GM19438 (cell line): ENCODE results near the gene ASXL3.

Experiments
- ATAC-seq: cut with Tn5 transposase; IDR thresholded peaks from one replicate; pipeline ENCODE4 v1.9.1; 2021; ENCODE audit warnings: low read depth; ENCODE audit not compliant: unreplicated experiment

ASXL3 gene

DNA sequence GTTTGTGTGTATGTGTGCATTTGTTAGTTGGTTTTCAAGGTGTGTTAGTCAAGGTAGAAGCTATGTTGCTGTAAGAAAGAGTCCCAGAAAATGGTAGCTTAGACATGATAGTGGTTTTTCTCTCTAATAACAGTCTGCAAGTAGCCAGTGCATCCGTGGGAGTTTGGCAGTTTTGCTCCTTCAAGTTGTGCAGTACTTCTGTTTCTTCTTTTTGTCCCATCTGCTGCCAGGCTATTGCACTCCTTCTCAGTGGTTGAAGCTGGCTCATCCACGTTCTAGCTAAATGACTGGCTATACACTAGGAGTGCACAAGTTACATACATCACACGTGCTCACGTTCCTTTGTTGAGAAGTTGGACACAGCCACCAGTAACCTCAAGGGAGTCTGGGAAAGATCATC is 134.7 kb downstream of the ASXL3 start:
- no peak for ATAC-seq

DNA sequence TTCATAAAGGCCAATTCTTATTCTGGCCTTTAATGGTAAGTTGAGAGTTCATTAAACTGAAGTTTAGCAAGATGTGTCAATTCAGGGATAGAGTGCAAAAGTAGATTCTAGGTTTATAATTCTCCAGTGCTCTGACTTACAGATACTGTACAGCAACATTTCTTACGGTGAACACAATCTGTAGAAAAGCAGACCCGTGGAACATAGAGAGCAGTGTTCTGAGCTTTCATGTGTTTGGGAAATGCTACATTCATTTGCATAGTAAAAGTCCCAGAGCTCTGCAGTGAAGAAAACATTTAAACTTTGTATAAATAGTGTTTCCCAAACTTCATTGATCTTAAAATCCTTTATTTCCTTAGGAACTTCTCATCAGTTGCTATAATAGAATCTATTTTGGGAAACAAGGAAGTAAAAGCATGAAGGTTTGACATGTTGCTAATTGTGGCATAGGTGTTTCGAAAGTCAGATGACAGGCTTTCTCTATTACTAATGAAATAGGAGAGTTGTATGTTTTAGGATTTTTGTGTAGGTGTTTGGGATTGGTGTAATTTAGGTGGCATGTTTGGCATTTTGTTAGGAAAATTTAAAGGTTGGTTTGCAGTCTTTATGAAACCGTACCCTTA is 138.2 kb downstream of the ASXL3 start:
- ATAC-seq: no peak

DNA sequence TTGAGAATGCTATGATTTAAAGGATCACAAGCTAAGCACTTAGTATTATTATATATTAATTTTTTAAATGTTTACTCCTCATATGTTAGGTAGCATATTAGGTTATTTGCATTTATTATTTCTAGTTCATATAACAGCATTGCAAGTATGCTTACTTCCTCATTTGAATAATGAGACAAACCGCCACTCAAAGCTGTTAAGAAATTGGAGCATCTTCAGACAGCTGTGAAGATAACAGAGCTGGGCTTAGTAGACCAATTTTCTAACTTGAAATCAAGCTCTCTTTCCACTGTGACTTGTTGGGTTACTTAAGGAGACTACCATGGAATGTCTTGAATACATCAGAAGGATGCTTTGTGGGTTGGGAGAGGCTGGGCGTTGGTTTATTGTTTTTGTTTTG is 139.3 kb downstream of the ASXL3 start:
- no peak for ATAC-seq

DNA sequence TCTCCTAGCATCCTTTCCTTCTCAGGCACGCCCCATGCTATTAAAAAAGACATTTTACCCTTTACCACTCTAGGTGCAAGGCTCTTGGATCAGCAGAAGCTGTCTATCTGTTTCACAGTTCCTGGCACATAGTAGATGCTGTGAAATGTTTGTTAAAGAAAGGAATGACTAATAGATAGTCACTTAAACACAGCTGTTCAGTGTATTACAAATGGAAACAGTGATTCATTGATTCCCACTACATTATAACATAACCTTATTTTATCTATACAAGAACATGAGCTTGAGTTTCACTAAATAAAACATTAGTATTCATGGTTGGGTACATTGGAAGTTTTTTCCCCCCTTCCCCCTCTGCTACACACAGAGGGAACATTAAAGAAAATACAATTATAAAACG is 142.1 kb downstream of the ASXL3 start:
- ATAC-seq: no peak

DNA sequence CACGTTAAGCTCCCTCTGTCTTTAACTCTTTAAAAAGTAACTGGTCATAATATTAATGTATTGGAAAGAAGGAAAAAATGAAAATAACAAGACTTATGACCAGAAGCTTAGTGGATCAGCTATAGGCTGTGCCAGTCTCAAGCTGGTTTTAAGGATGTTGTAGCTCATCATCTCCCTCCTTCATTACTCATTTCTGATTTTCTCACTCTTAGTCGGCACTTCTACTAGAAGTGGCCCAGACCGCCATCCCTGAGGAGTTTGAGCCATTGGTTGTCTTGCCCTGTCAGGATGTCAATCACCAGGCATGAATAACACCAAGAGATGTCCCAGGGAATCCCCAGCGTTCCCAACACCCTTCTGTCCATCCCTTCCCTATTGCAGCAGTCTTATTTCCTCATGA is 151.5 kb downstream of the ASXL3 start:
- no peak for ATAC-seq

DNA sequence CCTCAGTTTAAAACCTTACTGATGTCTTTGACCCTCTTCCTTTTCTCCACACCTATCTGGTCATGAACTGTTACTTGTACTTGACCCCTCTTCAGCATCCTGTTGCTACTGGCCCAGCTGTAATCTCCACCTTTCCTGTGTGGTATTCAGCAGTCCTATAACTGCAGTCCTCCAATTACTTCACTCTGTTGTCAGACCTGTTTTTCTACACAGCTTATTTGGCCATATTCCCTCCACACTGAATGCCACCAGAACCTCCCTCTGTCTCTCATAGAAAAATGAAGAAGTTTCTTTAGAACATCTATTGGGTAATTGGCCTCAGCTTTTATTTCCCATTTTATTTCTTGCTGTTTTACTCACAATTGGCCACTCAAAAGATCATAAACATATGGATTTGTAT is 155.4 kb downstream of the ASXL3 start:
- ATAC-seq: no peak

DNA sequence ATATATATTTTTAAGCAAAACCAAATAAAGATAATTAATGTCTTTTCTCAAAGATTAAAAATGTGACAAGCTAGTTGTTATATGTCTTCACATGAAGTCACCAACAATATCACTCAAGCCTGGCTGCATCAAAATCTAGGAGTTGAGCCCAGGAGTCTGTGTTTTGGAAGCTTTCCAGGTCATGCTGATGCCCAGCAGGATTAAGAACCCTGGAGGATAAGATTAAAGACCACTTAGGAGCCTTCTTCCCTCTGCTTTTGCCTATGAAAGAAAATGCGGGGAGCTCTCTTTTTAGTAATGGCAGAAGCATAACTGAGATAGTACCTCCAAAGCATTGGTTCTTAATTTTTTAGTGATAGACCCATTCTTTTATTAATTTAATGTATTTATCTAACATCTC is 157.4 kb downstream of the ASXL3 start:
- no peak for ATAC-seq

DNA sequence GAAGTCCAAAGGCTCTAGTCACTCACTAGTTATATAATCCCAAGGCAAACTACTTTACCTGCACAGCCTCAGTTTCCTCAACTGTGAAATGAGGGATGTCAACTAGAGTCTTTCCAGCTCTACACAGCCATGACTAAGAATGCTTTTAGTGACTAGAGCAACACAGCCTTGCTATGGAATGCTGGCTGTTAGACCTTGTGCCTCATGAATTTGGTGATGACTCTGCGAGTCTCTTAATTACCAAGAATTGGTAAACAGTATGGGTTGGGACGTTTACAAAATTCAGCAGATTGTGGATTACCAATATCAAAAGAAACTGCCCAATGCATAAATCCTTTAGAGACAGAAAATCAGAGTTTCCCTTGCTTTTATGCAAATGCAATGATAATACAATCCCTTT is 163.7 kb downstream of the ASXL3 start:
- ATAC-seq: no peak

DNA sequence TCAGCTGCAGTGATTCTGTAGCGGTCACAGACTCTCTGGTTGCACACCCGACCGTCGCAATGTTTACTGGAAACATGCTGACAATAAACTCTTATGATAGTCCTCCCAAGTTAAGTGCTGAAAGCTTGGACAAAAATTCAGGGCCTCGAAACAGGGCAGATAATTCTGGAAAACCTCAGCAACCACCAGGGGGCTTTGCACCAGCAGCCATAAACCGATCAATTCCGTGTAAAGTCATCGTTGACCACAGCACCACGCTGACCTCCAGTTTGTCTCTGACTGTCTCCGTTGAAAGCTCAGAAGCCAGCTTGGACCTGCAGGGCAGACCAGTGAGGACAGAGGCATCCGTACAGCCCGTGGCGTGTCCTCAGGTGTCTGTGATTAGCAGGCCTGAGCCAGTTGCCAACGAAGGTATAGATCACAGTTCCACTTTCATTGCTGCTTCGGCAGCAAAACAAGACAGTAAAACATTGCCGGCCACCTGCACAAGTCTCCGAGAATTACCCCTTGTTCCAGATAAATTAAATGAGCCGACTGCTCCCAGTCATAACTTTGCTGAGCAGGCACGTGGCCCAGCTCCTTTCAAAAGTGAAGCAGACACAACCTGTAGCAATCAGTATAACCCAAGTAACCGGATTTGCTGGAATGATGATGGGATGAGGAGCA is 166.1 kb downstream of the ASXL3 start:
- ATAC-seq: no peak

DNA sequence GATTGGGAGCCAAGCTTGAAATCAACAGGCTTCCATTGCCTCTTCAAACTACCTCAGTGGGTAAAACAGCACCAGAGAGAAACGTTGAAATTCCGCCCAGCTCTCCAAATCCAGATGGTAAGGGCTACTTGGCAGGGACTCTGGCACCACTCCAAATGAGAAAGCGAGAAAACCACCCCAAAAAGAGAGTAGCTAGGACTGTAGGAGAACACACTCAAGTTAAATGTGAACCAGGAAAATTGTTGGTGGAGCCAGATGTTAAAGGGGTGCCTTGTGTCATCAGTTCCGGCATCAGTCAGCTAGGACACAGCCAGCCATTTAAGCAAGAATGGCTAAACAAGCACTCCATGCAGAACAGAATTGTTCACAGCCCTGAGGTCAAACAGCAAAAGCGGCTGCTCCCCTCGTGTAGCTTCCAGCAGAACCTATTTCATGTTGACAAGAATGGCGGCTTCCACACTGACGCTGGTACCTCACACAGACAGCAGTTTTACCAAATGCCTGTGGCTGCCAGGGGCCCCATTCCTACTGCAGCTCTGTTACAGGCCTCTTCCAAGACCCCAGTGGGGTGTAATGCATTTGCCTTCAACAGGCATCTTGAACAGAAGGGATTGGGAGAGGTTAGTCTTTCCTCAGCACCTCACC is 167.3 kb downstream of the ASXL3 start:
- ATAC-seq: no peak

DNA sequence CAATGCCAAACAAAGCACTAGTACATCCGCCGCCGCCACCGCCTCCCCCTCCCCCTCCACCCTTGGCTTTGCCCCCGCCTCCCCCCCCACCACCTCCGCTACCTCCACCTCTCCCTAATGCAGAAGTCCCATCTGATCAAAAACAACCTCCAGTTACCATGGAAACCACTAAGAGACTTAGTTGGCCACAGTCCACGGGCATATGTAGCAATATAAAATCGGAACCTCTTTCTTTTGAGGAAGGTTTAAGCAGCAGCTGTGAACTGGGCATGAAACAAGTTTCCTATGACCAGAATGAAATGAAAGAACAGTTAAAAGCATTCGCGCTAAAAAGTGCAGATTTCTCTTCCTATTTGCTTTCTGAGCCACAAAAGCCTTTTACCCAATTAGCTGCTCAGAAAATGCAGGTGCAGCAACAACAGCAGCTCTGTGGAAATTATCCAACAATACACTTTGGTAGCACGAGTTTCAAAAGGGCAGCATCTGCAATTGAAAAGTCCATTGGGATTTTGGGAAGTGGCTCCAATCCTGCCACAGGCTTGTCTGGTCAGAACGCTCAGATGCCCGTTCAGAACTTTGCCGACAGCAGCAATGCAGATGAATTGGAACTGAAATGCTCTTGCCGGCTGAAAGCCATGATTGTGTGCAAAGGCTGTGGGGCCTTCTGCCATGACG is 168.0 kb downstream of the ASXL3 start:
- no peak for ATAC-seq

DNA sequence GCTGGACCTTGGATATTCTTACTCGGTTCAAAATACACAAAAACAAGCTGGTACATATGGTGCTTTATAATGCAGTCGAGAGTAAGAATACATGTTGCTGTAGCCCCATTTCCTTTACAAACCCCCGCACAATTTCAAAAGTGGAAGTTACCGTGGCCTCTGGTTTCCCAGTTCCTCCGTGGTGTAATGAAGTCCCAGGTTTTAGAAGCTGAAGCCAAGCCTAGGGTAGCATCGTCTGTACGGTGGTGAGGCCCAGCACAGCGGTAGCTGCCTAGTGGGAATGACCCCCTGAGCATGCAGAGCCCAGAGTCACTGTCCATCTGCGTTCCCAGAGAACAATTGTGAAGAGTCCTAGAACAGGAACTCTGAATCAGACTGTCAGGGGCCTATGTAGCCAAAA is 171.8 kb downstream of the ASXL3 start:
- ATAC-seq: no peak

DNA sequence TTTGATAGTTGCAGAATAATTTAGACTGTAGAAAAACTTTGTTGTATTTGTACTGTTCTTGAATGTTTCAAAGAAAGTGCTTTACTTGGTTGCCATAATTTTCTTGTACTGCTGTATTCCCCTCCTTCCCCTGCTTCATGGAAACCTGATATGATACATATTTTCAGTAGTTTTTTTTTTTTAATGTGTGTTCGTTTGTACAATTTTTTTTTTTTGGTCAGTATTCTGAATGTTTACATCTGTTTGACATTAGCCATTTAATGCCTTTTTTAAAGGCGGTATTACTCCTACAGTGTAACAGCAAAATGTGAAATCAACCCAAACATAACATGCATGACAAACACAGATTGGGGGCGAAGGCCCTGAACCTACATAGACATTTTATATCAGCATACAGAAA is 172.3 kb downstream of the ASXL3 start:
- ATAC-seq: no peak

DNA sequence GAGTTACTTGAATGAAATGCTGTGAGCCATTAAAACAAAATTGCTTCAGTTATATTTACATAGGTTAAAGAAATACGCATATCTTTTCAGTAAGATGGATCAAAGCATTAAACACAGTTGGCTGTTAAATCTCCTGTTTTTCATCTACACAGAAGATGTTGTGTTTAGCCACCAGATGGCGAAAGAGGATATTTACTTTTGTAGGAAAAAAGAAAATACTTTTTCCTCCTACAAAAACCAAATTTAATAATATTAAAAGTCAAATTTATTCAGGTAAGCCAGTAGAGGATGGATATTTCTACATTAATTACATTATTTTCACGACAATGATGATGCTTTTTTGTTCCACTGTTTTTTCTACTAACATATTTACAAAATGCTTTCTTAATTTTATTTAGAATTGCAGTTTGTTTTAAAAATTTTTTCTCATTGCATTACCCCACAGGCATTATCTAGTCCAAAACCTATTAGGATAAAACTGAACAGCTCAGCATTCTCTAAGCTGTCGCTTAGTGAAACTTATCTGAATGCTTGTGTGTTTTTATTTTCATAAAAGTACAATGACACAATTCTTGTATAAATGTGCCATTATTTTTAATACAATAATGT is 173.7 kb downstream of the ASXL3 start:
- ATAC-seq: no peak

DNA sequence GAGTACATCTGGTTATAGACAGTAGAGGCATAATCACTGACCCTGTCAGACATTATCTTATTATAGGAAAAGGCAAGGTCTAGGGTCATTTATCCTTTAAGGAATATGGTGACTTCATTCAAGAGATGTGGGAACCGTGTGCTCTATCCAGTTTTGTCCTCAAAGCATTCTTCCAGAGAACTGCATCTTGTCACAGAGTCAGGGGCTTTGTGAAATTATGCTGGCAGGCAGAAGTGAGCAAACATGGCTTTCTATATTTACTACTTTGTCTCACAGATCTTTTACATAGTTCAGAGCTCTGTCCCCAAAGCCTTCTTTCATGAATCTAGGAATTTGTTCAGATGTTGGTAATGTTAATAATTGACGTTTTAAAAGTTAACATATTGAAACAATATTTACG is 177.4 kb downstream of the ASXL3 start:
- ATAC-seq: no peak

DNA sequence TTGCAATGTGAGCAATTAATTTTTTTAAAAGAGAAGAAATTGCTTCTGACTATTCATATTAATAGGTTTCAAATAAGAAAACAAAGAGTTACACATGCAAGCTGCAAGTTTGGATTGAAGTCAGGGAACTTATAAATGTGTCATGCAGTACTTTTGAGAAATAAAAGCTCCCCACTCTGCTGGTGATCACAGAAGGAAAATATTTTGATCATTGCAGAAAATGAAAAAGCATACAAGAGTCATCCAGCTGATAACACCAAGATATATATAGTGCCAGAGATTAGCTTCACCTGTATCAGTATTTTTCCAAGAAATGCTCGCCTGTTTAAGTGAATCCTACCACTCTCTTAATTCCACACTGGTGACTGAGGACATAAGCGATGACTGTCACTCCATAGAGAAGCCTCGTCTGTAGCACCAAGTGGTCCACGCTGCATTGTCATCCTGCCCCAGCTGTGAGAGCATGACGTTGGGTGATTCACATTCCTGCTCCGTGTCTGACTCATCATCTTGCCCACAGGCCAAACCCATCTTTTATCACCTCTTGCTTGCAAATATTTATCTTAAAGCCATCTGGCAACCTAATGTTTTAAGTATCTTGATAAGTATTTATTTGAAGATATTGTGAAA is 178.0 kb downstream of the ASXL3 start:
- ATAC-seq: no peak

DNA sequence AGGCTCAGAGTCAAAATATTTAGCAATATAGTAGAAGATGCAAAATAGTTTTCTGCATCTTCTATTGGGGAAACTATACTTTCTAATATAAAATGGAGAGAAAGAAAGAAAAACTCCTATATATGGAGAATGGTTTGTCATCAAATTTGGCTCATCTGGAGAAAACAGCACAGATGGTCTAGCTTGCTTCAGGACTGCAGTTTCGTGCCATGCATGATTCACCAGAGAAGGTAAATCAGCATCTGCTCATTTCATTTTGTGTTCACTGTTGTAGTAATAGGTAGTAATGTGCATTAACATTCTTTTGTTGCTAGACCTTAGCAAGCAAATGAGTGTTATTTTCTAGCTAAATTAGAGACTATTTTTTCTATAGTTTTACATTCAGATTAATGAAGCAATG is 179.0 kb downstream of the ASXL3 start:
- no peak for ATAC-seq

DNA sequence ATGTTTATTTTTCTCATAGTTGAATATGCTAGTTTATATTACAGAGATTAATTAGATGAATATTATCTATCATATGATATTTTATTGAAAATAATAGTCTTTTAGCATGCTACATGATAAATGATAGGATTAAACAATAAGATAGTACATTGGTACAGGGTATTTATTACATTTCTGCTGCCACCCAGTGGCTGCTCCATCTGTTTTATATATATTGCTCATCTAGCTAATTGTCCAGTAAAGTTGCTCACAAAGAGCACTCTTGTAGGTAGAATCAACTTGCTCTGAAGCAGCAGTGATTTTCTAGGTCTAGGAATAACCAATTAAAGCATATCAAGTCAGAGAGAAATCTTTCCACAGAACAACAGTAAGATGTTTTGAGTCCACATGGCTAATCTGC is 183.3 kb downstream of the ASXL3 start:
- ATAC-seq: no peak

DNA sequence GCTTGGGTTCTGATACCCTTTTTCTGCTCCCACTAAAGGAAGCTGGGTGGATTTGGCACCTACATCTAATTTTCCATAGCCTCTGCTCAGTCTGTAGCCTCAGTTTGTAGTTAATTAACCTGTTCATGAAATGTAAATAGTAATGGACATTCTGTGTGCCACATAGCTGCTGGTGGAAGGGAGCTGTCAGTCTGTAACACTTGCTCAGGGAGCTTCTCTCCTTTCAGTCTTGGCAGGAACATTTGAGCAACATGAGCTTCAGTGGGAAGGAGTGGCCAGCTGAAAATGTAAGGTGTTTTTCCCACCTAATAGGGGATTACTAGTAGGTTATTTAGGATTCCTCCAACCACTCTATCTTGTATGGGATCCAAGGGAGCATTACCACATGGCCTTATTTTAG is 203.4 kb downstream of the ASXL3 start:
- no peak for ATAC-seq
